ENCODE results near the gene KREMEN1.

The KREMEN1 gene

GRCh38 chr22:29136782-29137700 is 64.2 kb downstream of the KREMEN1 start:
- DNase-seq, result no peak

- DNase-seq, result no peak
Observed at GRCh38 chr22:29138556-29139305, 65.9 kb downstream of the KREMEN1 start.

- DNase-seq, result no peak
Observed at GRCh38 chr22:29139965-29140782, 67.3 kb downstream of the KREMEN1 start.

GRCh38 chr22:29141078-29141688 is 68.3 kb downstream of the KREMEN1 start:
- DNase-seq, result no peak

GRCh38 chr22:29142116-29142515 is 69.3 kb downstream of the KREMEN1 start:
- no peak for DNase-seq

GRCh38 chr22:29143941-29144785 is 71.3 kb downstream of the KREMEN1 start:
- no peak for DNase-seq

- DNase-seq, result no peak
Observed at GRCh38 chr22:29144786-29145160, 71.9 kb downstream of the KREMEN1 start.

- DNase-seq, result no peak
Observed at GRCh38 chr22:29145321-29146072, 72.7 kb downstream of the KREMEN1 start.

GRCh38 chr22:29146091-29146560 is 73.3 kb downstream of the KREMEN1 start:
- DNase-seq, result no peak

GRCh38 chr22:29146771-29147170 is 73.9 kb downstream of the KREMEN1 start:
- no peak for DNase-seq

GRCh38 chr22:29147331-29147899 is 74.6 kb downstream of the KREMEN1 start:
- DNase-seq, result no peak

- no peak for DNase-seq
Observed at GRCh38 chr22:29148036-29148435, 75.2 kb downstream of the KREMEN1 start.

- DNase-seq, result no peak
Observed at GRCh38 chr22:29148826-29149225, 76.0 kb downstream of the KREMEN1 start.

- DNase-seq, result no peak
Observed at GRCh38 chr22:29149841-29150555, 77.2 kb downstream of the KREMEN1 start.

GRCh38 chr22:29150701-29151100 is 77.9 kb downstream of the KREMEN1 start:
- no peak for DNase-seq

GRCh38 chr22:29151316-29151715 is 78.5 kb downstream of the KREMEN1 start:
- no peak for DNase-seq

- DNase-seq, result no peak
Observed at GRCh38 chr22:29152045-29152953, 79.5 kb downstream of the KREMEN1 start.

- no peak for DNase-seq
Observed at GRCh38 chr22:29152954-29153719, 80.3 kb downstream of the KREMEN1 start.
